GM19455 (cell line): Measurements from ENCODE around the gene DPP7.
A peak's percentile ranks its signal among the peaks of the same experiment; 100 is the strongest.

Source experiments
- ATAC-seq: cut with Tn5 transposase; IDR thresholded peaks from one replicate; pipeline ENCODE4 v1.9.1; 2021; ENCODE audit not compliant: unreplicated experiment

Gene DPP7

GRCh38 chr9:137114613-137115393 is at the start of gene DPP7:
TSS of gene DPP7 (minus strand) at chr9:137114733. CDS start at chr9:137114713, 20 bp downstream.
- peak; percentile 66 for ATAC-seq

DNA sequence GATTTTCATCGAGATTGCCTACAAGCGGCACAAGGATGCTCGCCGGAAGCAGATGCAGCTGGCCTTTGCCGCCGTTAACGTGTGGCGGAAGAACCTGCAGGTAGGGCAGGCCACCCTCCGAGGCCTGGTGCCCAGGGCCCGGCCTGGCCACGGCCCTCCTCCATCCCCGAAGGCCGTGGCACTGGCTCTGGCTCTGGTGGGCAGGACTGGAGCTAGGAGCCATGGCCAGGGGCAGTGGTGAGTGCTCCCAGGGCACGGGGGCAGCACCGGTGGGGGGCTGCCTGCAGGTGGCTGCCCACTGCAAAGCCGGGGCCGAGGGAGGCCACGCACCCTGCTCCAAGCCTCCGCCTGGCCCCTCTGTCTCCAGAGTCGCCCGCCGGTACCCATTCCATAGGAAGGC is 49.3 kb upstream of the DPP7 start:
- no peak for ATAC-seq

DNA sequence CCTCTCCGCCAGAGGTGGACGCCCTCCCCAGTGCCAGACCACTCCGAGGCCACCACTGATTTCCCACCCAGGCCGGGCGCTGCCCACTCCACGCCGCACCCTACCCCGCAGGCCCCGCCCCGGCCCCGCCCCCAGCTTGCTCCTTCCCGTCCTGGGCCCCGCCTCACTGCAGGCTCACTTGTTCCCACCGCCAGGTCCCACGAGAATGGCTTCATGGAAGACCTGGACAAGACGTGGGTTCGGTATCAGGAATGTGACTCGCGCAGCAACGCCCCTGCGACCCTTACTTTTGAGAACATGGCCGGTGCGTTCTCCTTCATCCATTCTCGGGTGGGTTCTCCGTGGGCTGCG is 48.8 kb upstream of the DPP7 start:
- no peak for ATAC-seq

GRCh38 chr9:137162505-137163364 is 48.2 kb upstream of the DPP7 start:
- no peak for ATAC-seq

- no peak for ATAC-seq
Observed at GRCh38 chr9:137161558-137162486, 47.3 kb upstream of the DPP7 start.

DNA sequence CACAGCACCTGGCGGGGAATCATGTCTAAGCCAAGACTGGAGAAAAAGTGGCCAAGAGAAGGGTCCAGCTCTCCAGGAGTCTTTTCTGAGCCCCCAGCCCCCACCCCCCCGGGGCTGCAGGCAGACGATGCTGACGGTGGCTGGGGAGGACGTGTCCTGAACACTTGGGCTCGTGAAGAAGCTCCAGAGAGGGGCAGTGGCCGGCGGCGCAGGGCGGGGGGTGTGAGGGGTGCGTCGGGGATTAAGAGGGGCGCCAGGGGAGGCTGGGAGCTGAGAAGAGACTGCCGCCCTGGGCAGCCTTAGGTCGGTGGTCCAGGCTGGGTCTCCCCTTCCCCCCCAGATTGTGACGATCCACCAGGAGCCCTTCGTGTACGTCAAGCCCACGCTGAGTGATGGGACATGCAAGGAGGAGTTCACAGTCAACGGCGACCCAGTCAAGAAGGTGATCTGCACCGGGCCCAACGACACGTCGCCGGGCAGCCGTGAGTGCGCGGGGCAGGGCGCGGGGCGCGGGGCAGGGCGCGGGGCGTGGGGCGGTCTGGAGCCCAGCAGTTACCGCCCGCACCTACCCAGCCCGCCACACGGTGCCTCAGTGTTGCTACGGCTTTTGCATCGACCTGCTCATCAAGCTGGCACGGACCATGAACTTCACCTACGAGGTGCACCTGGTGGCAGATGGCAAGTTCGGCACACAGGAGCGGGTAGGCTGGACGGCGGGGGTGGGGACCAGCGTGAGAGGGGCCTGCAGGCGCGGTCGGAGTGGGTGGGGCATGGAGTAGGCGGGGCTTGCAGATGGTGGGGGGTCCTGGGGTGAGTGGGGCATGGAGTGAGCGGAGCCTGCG is 46.4 kb upstream of the DPP7 start:
- ATAC-seq = no peak

- ATAC-seq = no peak
Observed at GRCh38 chr9:137160054-137160425, 45.5 kb upstream of the DPP7 start.

DNA sequence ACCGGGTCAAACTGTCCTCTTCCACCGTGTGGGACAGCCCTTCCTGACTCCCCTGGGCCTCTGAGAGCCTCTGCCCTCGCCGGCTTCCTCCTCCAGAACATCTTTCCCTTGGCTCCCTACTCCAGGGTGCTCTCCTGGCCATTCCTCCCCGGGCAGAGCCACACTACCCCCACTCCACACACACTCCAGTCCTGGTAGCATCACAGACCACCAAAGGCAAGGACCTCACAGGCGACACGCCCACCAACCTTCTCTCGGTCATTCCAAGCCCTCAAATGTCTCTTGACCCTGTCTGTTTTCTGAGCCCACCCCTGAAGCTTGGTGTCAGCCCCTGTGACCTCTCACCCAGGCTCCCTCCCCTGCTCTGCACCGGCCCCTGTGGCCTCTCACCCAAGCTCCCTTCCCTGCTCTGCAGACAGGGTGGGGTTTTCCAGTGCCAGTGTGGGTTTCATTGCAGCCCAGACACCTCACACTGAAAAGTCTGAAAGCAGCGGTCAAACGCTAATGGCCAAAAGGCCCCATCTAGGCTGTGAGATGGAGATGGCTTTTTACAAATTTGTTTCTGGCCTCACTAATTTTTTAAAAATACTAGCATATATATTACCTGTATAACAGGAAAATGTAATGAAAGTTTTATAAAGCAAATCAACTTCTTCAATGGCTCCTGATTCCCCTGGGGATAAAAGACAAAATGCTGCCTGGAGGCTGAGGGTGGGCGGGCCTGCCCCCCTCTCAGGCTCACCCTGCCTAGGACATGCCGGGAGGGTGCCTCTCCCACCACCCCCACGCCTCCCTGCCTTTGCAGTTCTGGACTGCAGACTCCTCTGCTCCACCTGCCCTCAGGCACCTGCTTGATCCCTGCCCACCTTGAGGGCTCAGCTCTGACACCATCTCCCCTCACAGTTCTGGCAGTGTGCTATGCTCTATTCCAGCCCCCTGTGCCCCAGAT is 44.8 kb upstream of the DPP7 start:
- no peak for ATAC-seq

GRCh38 chr9:137158625-137159024 is 44.1 kb upstream of the DPP7 start:
- ATAC-seq = no peak

- ATAC-seq = no peak
Observed at GRCh38 chr9:137157618-137158415, 43.3 kb upstream of the DPP7 start.

DNA sequence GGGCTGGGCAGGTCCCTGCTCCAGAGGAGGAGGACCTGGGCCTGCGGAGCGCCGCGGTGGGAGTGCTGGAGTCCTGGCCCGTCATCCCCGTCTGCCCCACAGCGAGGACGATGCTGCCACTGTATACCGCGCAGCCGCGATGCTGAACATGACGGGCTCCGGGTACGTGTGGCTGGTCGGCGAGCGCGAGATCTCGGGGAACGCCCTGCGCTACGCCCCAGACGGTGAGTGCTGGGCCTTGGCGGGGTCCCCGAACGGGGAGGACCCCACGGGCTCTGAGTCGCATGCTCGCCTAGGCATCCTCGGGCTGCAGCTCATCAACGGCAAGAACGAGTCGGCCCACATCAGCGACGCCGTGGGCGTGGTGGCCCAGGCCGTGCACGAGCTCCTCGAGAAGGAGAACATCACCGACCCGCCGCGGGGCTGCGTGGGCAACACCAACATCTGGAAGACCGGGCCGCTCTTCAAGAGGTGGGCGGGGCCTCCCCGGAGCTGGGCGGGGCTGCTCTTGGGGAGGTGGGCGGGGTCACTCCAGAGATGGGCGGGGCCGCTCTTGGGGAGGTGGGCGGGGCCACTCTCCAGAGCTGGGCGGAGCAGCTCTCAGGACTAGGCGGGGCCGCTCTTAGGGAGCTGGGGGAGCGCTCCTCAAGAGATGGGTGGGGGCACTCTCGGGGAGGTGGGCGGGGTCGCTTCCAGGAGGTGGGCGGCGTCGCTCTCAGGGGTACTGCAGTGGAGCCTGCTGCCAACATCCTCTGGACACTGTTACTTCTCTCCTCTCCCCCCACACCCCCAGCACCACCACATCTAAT is 42.2 kb upstream of the DPP7 start:
- ATAC-seq = no peak

DNA sequence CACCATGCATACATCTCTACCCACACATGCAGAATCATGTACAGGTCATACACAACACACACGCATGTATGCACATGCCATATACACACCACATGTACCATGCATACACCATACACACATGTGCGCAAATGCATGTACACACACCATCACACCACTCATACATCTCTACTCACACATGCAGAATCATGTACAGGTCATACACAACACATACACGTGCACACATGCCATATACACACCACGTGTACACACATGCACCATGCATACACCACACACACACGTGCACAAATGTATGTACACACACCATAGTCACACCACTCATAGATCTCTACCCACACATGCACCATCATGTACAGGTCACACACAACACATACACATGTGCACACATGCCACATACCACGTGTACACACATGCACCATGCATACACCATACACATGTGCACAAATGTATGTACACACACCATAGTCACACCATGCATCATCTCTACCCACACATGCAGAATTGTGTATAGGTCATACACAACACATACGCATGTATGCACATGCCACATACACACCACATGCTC is 38.4 kb upstream of the DPP7 start:
- ATAC-seq = no peak

GRCh38 chr9:137150617-137151457 is 36.3 kb upstream of the DPP7 start:
- ATAC-seq = no peak

- no peak for ATAC-seq
Observed at GRCh38 chr9:137149942-137150616, 35.5 kb upstream of the DPP7 start.

- no peak for ATAC-seq
Observed at GRCh38 chr9:137149363-137149762, 34.8 kb upstream of the DPP7 start.

- no peak for ATAC-seq
Observed at GRCh38 chr9:137148661-137149060, 34.1 kb upstream of the DPP7 start.
